Measurements from ENCODE around the gene KIAA0319L.
"Not testable (repeated sequence)": the region's sequence is repeated elsewhere in the genome, so short reads cannot be mapped to it uniquely, and the experiment has no call there.

KIAA0319L gene

GRCh38 chr1:35499231-35499630 is 58.0 kb downstream of the KIAA0319L start:
- no peaks in the 10 kb centered on the region for H3K9me3 ChIP-seq (replicated peaks; ENCODE audit: low read length)
- H3K36me3 ChIP-seq (ENCODE audit: insufficient read depth, low read length), result peaks cover 3% of the 10 kb centered on the region
- H3K4me3 ChIP-seq (ENCODE audit: low read length), result no peak overlapping the region

GRCh38 chr1:35497571-35497970 is 59.6 kb downstream of the KIAA0319L start:
- H3K4me2 ChIP-seq (ENCODE audit: low read length), result no peak overlapping the region
- H3K27me3 ChIP-seq (ENCODE audit: control insufficient read depth, insufficient read depth, low read length), result no peaks in the 10 kb centered on the region
- H3K9me3 ChIP-seq (replicated peaks; ENCODE audit: low read length), result no peaks in the 10 kb centered on the region
- no peaks in the 10 kb centered on the region for H3K4me1 ChIP-seq (ENCODE audit: control insufficient read depth, insufficient read depth, low read length)
- peaks cover 3% of the 10 kb centered on the region for H3K36me3 ChIP-seq (ENCODE audit: insufficient read depth, low read length)
- H3K4me3 ChIP-seq (ENCODE audit: low read length), result no peak overlapping the region
- no peak overlapping the region for H3K9ac ChIP-seq (ENCODE audit: low read depth, low read length)

More at GRCh38 chr1:35499231-35499630, 58.0 kb downstream of the KIAA0319L start:
- Histone ChIP-seq H3K4me2 (ENCODE audit: low read length) (no peak overlapping the region), H3K4me1 (ENCODE audit: control insufficient read depth, insufficient read depth, low read length) (no peaks in the 10 kb centered on the region), H3K9ac (ENCODE audit: low read depth, low read length) (no peak overlapping the region), H3K27me3 (ENCODE audit: control insufficient read depth, insufficient read depth, low read length) (no peaks in the 10 kb centered on the region)

- Histone ChIP-seq H3K4me3 (ENCODE audit: low read length) (no peak overlapping the region), H3K27me3 (ENCODE audit: control insufficient read depth, insufficient read depth, low read length) (no peaks in the 10 kb centered on the region), H3K36me3 (ENCODE audit: insufficient read depth, low read length) (no peaks in the 10 kb centered on the region), H3K9ac (ENCODE audit: low read depth, low read length) (no peak overlapping the region), H3K4me2 (ENCODE audit: low read length) (no peak overlapping the region), H3K9me3 (replicated peaks; ENCODE audit: low read length) (no peaks in the 10 kb centered on the region), H3K4me1 (ENCODE audit: control insufficient read depth, insufficient read depth, low read length) (no peaks in the 10 kb centered on the region)
These were observed 67.0 kb downstream of the KIAA0319L start for GRCh38 chr1:35490250-35490649.

DNA sequence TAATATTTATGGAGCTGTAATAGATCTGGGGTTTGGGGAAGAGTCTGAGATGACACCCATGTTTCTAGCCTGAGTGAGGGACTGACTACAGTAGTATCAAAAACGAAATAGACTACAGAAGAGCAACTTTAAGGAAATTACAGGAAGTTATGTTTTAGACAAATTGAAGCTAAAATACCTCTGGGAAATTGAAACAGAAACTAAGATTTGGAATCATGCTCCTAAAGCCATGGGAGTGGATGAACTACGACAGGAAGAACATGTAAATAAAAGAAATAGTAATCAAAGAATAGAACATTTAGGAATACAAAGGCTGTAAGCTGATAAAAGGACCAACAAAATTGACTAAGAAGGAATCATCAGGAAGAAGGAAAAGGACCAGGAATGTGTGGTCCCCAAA is 68.9 kb downstream of the KIAA0319L start:
- no peaks in the 10 kb centered on the region for H3K4me1 ChIP-seq (ENCODE audit: control insufficient read depth, insufficient read depth, low read length)
- no peak overlapping the region for H3K9ac ChIP-seq (ENCODE audit: low read depth, low read length)
- no peaks in the 10 kb centered on the region for H3K36me3 ChIP-seq (ENCODE audit: insufficient read depth, low read length)
- H3K27me3 ChIP-seq (ENCODE audit: control insufficient read depth, insufficient read depth, low read length), result no peaks in the 10 kb centered on the region
- no peak overlapping the region for H3K4me3 ChIP-seq (ENCODE audit: low read length)
- H3K9me3 ChIP-seq (replicated peaks; ENCODE audit: low read length), result no peaks in the 10 kb centered on the region
- no peak overlapping the region for H3K4me2 ChIP-seq (ENCODE audit: low read length)

- Histone ChIP-seq H3K4me3 (ENCODE audit: low read length) (no peak overlapping the region), H3K9ac (ENCODE audit: low read depth, low read length) (no peak overlapping the region), H3K9me3 (replicated peaks; ENCODE audit: low read length) (no peaks in the 10 kb centered on the region), H3K4me2 (ENCODE audit: low read length) (no peak overlapping the region), H3K36me3 (ENCODE audit: insufficient read depth, low read length) (no peaks in the 10 kb centered on the region), H3K27me3 (ENCODE audit: control insufficient read depth, insufficient read depth, low read length) (no peaks in the 10 kb centered on the region), H3K4me1 (ENCODE audit: control insufficient read depth, insufficient read depth, low read length) (no peaks in the 10 kb centered on the region)
These were observed 70.3 kb downstream of the KIAA0319L start for GRCh38 chr1:35486858-35487408.

DNA sequence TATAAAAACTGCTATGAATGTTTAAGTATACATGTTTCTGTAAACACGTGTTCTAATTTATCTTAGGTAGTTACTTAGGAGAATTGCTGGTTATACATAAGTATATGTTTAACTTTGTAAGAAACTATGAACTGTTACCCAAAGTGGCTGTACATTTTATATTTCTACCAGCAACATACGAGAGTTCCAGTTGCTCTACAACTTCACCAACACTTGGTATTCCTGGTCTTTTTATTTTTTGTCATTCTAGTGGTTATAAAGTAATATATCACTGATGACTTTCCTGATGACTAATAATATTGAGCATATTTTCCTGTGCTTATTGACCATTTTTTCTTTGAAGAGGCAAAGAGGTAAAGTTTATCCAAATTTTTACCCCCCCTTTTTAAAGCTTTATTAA is 76.0 kb downstream of the KIAA0319L start:
- H3K27me3 ChIP-seq (ENCODE audit: control insufficient read depth, insufficient read depth, low read length), result no peaks in the 10 kb centered on the region
- H3K36me3 ChIP-seq (ENCODE audit: insufficient read depth, low read length), result peaks cover 8% of the 10 kb centered on the region
- H3K4me3 ChIP-seq (ENCODE audit: low read length), result no peak overlapping the region
- no peaks in the 10 kb centered on the region for H3K4me1 ChIP-seq (ENCODE audit: control insufficient read depth, insufficient read depth, low read length)
- H3K9ac ChIP-seq (ENCODE audit: low read depth, low read length), result no peak overlapping the region
- no peaks in the 10 kb centered on the region for H3K9me3 ChIP-seq (replicated peaks; ENCODE audit: low read length)
- no peak overlapping the region for H3K4me2 ChIP-seq (ENCODE audit: low read length)

GRCh38 chr1:35477870-35478269 is 79.3 kb downstream of the KIAA0319L start:
- Histone ChIP-seq H3K9ac (ENCODE audit: low read depth, low read length) (no peak overlapping the region), H3K36me3 (ENCODE audit: insufficient read depth, low read length) (peaks cover 8% of the 10 kb centered on the region), H3K27me3 (ENCODE audit: control insufficient read depth, insufficient read depth, low read length) (no peaks in the 10 kb centered on the region), H3K4me1 (ENCODE audit: control insufficient read depth, insufficient read depth, low read length) (no peaks in the 10 kb centered on the region), H3K4me2 (ENCODE audit: low read length) (no peak overlapping the region), H3K9me3 (replicated peaks; ENCODE audit: low read length) (no peaks in the 10 kb centered on the region), H3K4me3 (ENCODE audit: low read length) (no peak overlapping the region)

DNA sequence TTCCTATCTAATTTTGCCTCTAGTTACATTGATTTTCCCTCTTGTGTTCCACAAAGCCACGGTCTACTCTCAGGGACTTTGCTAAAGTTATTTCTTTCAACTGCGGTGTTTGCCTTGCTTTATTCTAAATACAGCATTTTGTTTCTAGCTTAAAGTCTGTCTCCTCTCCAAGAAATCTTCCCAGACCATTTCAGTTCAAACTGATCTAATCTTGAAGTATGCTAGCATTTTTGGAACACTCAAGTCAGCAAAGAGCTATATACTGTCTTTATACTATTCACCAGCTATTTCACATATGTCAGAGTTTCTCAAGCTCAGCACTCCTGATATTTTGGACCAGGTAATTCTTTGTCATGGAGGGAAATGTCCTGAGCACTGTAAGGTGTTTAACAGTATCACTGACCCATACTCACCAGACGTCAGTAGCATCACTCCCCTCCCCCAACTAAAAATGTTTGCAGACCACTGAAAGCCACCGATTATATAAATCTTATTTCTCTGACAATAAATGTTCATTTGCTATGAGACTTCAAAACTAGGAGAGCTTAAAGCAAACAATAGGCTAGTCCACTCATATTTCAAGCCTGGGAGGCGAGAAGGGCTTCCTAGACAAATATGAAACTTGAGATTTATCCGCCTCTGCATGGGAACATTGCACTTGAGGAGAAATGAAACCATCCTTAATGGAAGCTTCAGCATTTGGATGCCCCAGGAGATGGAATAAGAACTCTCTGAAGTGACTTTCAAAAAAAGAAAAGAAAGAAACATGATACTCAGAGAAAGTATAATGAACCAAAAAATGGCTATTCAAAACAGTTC is 81.1 kb downstream of the KIAA0319L start:
- H3K9ac ChIP-seq (ENCODE audit: low read depth, low read length), result no peak overlapping the region
- peaks cover 8% of the 10 kb centered on the region for H3K36me3 ChIP-seq (ENCODE audit: insufficient read depth, low read length)

DNA sequence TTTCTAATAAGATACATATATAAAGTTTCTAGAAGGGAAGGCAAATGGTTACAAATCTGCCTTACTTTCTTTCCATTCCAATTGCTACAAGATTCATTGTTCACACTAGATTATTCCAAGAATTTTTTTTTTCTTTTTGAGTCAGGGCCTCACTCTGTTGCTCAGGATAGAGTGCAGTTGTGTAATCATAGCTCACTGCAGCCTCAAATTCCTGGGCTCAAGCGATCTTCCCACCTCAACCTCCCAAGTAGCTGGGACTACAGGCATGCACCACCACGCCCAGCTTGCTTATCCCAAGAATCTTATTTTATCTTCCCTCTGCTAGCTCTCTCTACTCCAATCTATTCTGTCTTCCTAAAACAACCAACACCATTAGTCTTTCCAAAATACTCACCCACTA is 81.8 kb downstream of the KIAA0319L start:
- Histone ChIP-seq H3K4me1 (ENCODE audit: control insufficient read depth, insufficient read depth, low read length) (no peaks in the 10 kb centered on the region), H3K4me2 (ENCODE audit: low read length) (no peak overlapping the region), H3K9ac (ENCODE audit: low read depth, low read length) (no peak overlapping the region), H3K4me3 (ENCODE audit: low read length) (no peak overlapping the region), H3K9me3 (replicated peaks; ENCODE audit: low read length) (no peaks in the 10 kb centered on the region), H3K36me3 (ENCODE audit: insufficient read depth, low read length) (peaks cover 8% of the 10 kb centered on the region), H3K27me3 (ENCODE audit: control insufficient read depth, insufficient read depth, low read length) (no peaks in the 10 kb centered on the region)

More for the DNA sequence above, 81.1 kb downstream of the KIAA0319L start:
- Histone ChIP-seq H3K9me3 (replicated peaks; ENCODE audit: low read length) (no peaks in the 10 kb centered on the region), H3K4me1 (ENCODE audit: control insufficient read depth, insufficient read depth, low read length) (no peaks in the 10 kb centered on the region), H3K4me3 (ENCODE audit: low read length) (no peak overlapping the region), H3K27me3 (ENCODE audit: control insufficient read depth, insufficient read depth, low read length) (no peaks in the 10 kb centered on the region), H3K4me2 (ENCODE audit: low read length) (no peak overlapping the region)

DNA sequence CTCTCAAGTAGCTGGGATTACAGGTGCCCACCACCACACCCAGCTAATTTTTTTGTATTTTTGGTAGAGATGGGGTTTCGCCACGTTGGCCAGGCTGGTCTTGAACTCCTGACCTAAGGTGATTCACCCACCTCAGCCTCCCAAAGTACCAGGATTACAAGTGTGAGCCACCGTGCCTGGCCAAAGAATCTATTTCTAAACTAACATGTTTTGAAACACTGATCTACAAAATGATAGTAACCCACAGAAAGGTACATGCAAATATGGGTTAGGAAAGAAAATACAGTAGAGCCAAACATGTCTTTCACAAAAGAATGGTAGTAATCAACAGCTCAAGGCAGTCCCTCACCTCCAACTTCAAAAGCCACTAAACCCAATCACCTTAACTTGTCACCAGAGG is 84.0 kb downstream of the KIAA0319L start:
- H3K4me2 ChIP-seq (ENCODE audit: low read length); H3K9me3 ChIP-seq (replicated peaks; ENCODE audit: low read length); H3K4me1 ChIP-seq (ENCODE audit: control insufficient read depth, insufficient read depth, low read length); H3K27me3 ChIP-seq (ENCODE audit: control insufficient read depth, insufficient read depth, low read length); H3K4me3 ChIP-seq (ENCODE audit: low read length); H3K9ac ChIP-seq (ENCODE audit: low read depth, low read length): not testable (repeated sequence)
- peaks cover 12% of the 10 kb centered on the region for H3K36me3 ChIP-seq (ENCODE audit: insufficient read depth, low read length)

- Histone ChIP-seq H3K4me3 (ENCODE audit: low read length) (no peak overlapping the region), H3K9ac (ENCODE audit: low read depth, low read length) (no peak overlapping the region), H3K4me2 (ENCODE audit: low read length) (no peak overlapping the region), H3K27me3 (ENCODE audit: control insufficient read depth, insufficient read depth, low read length) (no peaks in the 10 kb centered on the region), H3K4me1 (ENCODE audit: control insufficient read depth, insufficient read depth, low read length) (peaks cover 5% of the 10 kb centered on the region), H3K9me3 (replicated peaks; ENCODE audit: low read length) (no peaks in the 10 kb centered on the region), H3K36me3 (ENCODE audit: insufficient read depth, low read length) (peaks cover 7% of the 10 kb centered on the region)
These were observed 86.1 kb downstream of the KIAA0319L start for GRCh38 chr1:35470977-35471613.
